GM21825 (cell line): Measurements from ENCODE around the gene TMPRSS4.
"Not testable (repeated sequence)": the region's sequence is repeated elsewhere in the genome, so short reads cannot be mapped to it uniquely, and the experiment has no call there.

Experiments used
- ATAC-seq: cut with Tn5 transposase; IDR thresholded peaks from one replicate; pipeline ENCODE4 v1.9.1; 2021; ENCODE audit warnings: mild to moderate bottlenecking, moderate library complexity; ENCODE audit not compliant: unreplicated experiment

TMPRSS4 gene

DNA sequence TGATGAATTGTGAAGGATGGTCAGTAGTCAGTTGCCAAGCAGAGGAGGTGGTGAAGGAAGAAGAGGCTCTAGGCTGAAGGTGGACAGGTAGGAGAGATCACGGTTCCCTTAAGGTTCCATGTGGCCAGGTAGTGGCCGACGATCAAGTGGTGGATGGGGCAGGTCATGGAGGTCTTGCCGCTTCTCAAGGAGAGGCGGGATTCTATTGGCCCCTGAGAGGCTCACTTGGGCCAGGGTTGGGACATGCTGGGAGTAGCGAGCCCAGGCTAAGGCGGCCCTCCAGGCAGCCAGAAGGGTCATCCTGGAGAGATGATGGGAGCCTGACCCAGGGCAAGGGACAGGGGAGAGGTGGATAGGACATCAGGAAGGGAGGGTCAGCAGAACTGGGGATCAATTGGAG lies 20.9 kb upstream of the TMPRSS4 start:
- ATAC-seq, result no peak

DNA sequence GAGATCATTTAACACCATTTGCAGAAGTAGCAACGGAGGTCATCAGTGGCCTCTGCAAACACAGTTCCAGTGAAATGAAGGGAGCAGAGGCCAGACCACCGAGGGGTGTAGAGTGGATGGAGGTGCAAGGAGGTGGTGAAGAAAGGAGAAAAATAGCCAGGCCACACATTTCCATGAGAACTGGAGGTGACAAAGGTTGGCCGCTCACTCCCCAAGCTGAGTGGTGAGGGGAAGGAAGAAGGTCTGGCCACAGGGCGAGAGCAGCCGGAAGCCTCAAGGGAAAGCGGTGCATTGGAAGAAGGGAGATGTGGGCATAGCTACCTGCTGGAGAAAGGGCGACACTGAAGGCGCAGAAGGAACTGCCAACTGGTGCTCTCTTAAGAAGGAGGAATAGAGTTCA lies 20.1 kb upstream of the TMPRSS4 start:
- ATAC-seq, result no peak

DNA sequence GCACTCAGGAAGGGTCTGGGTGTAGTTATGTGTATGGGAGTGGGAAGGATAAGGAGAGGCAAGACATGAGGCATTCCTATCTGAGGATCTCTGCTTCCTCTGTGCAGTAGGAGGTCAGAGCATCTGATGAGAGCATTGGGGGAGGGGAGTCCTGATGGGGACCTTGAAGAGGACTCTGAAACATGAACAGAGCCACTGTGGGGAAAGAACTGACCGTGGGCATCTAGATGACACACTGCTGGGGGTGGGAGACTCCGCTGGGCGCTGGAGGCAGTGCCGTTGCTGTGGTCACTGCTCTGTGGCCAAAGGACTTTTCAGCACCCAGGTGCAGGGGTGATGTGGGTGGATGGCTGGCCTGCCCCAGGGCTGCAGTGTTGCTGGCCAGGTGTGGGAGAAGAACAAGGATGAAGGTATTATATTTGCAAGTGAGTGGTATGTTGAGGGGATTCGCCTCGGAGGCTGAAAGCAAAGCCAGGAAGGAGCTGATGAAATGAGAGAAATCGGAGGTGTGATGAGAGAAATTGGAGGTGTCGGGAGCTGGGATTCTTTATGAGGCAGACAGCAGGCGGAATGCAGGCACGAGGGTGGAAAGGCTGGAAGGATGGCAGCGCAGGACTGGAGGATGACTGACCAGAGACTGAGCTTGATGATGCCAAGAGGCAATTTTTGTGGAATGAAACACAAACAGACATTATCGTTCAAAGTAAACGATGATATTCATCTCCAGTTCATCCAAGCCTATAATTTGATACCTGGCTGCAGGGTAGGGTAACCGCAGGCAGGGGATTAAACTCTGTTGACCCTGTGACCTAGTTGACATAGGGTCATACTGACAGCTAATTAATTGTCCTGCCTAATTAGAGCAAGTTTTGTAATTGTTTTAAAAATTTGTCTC lies 19.4 kb upstream of the TMPRSS4 start:
- no peak for ATAC-seq

DNA sequence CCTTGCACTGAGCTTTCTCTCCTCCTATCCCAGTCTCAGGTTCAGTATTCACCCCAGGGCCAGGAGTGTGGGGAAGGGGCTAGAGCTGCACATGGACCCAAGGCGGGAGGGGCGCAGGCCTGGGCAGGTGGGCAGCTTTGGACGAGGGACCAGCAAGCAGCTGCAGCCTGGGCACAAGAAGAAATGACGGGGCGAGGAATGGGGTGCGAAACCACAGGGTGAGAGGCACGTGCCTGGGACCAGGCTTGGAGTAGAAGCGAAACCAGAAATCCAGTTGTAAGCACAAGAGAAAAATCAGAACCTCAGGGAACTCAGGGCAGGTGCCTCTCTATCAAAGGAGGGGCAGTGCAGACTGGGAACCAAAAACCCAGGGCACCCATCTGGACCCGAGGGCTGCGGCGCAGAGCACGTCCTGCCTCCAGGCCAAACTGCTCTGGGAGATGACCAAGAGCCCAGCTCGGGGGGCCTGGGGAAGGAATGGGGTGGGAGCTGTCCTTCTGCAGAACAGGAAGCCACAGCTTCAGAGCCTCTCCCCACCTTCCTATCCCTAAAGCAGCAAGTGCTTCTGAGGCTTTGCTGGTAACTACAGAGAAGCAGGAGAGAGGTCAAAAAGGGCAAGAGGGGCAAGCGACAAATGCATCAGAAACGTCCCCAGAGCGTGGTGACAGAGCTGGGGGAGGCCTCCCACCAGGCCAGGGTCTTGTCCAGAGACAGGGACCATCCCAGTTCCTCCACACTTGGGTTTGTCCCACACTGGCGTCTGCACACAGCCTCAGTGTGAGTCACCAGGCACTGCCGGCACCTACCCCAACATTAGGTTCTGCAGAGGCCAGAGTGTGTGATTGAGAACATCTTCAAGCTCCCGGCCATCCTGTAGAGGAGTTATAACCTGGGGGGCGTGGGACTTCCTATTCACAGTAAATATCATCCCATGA lies 18.3 kb upstream of the TMPRSS4 start:
- no peak for ATAC-seq

DNA sequence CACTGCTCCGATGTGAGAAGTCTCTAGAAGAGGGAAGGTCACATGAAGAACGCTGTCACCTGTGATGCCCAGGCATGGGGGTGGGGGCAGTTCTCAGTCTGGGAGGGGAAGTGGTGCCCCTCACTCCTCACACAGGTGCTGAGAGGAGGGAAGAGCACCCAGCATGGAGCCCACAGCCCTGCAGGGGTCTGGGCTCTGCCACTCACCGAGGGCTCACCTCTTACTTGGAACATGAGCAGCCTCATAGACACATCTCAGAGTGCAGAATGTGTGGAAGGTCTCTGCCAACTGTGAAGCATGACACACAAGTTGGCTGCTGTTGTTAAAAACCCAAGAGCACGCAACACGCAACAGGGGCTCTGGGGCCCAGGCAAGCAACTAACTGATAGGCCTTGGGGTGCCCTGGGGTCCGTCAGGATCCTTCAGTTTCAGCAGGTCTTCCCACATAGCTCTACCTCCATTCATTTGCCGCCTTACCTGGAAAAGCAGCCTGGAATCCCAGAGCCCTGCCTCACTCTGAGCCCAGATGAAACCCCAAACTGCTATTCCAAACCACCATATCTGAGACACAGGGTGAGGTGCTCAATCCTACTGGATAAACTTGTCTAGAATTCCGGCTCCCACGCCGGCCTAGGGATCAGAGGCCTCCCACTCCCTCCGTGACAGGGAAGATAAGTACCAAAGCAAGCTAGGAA lies 17.5 kb upstream of the TMPRSS4 start:
- ATAC-seq, result no peak

DNA sequence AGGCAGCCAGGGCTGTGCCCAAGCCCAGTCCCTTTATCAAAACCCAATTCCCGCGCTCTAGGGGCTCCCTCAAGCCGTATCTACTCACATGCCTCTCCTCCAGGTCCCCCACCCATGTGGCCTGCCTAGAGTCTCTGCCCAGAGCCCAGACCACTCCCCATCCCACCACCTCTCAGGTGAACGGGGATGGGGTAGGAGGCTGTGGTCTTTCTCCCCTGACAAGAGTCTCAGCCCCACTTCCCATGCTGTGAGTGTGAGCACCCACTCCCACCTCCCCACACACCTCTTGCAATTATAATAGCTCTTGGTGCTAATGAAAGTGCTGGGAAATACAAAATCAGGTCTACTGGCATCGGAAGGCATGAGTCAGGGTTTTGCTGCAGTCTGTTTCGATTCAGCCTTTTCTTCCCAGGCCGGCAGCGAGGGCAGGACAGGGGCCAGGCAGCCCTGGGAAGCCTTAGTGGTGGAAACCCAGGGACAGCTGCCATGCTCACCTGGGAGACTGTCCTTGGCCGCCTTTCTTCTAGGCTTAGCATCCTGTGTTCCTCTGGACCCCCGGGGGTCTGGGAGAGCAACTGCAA lies 16.7 kb upstream of the TMPRSS4 start:
- no peak for ATAC-seq

DNA sequence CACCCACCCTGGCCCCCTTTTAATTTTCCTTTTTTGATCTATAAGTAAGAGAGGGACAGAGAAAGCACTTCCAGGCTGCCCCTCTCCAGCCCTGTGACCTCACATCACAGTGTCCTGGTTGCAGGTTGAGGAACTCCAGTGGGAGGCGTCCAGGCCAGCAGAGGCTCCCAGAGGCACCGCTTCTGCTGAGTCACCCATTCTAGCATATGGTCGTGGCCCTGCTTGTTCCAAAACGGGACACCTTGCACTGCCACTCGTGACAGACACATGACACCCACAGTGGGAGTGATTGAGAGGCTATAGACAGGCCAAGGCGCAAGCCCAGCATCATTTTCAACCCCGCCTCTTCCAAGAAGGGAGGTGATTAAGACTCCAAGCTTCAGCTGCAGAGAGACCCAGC lies 16.0 kb upstream of the TMPRSS4 start:
- ATAC-seq, result no peak

DNA sequence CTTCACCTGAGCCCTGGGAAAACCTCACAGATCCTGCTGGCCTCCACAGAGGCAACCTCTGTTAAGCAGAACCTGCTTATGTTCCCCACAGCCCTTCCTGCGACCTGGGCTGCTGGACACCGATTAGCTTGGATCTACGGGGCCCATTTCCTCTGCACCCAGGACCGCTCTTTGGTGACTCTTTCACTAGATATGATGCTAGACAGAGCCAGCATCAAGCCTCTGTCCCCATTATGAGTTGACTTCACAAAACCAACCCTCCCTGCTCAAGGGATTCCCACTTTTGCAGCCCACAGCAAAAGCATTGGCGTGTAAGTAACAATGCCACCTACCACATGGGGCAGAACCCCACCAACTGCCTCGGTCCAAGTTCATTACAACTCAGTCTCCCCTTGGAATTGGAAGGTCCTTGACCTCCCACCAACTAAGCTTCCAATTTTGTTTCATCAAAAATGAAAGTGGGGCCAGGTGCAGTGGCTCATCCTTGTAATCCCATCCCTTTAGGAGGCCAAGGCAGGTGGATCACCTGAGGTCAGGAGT lies 15.2 kb upstream of the TMPRSS4 start:
- no peak for ATAC-seq

DNA sequence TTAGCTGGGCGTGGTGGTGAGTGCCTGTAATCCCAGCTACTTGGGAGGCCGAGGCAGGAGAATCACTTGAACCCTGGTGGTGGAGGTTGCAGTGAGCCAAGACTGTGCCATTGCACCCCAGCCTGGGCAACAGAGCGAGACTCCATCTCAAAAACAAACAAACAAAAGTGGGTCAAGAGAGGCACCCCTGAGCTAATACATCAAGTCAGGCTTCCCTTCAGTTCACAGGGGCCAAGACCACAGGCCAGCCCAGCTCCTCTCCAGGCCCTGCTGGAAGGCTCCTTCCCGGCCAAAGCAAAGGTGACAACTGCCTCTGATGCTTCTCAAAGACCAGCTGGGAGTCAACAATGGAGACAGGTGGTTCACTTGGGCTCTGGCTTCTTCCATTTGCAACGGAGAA lies 14.7 kb upstream of the TMPRSS4 start:
- ATAC-seq, result not testable (repeated sequence)

DNA sequence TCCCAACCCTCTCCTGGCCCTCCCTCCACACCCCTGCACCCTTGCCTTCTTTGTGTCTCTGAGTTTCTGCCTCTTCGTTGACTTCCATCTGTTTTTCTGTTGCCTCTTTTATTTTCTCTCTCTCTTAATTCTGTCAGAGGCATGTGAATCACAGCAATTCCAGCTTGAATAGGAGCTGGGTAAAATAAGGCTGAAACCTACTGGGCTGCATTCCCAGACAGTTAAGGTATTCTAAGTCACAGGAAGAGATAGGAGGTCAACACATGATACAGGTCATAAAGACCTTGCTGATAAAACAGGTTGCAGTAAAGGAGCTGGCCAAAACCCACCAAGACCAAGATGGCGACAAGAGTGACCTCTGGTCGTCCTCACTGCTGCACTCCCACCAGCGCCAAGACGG lies 14.2 kb upstream of the TMPRSS4 start:
- not testable (repeated sequence) for ATAC-seq

DNA sequence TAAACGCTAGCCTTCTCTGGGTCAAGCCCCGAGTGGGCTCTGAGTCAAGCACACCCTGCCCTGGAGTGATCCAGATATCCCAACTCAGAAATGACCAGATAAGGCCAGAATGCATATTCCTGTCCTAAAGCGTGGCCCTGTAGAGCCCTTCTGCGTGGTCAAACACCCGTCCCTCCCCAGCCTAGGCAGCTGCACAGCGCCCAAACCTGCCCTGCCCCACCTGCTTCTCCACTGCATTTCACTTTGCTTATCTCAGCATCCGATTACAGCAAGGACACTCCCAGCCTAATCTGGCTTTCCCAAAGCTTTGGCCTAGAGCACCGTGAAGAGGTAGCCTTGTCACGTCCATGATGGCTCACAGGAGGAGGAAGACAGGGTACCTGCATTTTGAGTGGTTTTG lies 11.9 kb upstream of the TMPRSS4 start:
- no peak for ATAC-seq

DNA sequence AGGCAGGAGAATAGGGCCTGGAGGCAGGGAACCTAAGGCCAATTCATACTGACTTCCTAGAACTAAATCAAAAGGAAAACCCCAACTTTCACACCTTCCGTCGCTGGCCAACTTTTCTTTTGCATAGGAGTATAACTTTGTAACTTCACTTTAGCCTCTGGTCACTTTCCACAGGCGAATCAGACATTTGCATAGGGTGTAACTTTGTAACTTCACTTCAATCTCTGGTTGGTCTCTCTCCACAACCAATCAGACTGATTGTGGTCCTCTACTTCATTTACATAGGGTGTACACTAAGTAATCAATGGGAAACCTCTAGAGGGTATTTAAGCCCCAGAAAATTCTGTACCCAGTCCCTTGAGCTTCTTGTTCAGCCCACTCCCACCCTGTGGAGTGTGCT lies 11.5 kb upstream of the TMPRSS4 start:
- ATAC-seq, result no peak

DNA sequence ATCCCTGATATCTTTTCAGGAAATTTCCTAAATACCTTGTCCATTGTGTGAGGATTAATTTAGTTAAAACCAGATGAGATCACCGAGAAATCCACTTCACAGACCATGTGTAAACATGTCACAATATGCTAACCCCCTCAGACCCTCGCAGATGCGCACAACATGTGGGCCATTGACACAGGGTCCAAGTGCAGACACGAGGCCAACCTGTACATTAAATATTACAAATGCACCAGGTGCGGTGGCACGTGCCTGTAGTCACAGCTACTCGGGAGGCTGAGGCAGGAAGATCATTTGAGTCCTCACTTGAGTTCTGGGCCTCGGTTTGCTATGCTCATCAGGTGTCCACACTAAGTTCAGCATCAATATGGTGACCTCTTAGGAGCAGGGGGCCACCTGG lies 9.9 kb upstream of the TMPRSS4 start:
- ATAC-seq, result no peak

DNA sequence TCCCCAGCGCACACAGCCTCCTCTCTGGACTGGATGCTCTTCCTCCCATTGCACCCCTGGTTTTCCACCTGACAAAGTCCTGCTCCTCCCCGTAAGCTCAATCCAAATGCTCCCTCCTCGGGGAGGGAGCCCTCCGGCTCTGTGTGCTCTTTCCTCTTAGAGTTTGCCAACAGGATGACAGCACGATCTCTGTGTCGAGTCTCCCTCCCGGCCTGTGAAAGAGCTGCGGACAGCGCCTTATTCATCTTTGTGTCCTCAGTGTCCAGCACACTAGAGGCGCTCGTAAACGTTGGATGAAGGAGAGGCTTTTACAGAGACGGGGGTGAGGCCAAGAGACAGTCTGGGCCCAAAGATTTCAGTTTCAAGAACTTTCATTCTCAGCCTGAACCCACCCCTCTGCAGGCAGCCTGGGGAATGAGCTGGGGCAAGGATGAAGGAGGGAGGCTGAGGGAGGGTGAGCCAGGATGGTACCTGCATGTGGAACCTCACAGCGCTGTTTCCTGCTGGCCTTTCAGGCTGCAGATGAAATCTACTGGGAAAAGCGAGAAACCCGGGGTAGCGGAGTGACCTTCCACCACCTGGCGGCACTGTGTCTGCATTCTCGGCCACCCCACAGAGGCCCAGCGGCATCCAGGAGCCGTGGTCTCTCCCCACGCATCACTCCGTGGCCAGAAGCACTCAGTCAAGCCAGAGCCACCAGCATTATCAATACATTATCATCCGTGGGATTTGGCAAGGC lies 8.5 kb upstream of the TMPRSS4 start:
- no peak for ATAC-seq

DNA sequence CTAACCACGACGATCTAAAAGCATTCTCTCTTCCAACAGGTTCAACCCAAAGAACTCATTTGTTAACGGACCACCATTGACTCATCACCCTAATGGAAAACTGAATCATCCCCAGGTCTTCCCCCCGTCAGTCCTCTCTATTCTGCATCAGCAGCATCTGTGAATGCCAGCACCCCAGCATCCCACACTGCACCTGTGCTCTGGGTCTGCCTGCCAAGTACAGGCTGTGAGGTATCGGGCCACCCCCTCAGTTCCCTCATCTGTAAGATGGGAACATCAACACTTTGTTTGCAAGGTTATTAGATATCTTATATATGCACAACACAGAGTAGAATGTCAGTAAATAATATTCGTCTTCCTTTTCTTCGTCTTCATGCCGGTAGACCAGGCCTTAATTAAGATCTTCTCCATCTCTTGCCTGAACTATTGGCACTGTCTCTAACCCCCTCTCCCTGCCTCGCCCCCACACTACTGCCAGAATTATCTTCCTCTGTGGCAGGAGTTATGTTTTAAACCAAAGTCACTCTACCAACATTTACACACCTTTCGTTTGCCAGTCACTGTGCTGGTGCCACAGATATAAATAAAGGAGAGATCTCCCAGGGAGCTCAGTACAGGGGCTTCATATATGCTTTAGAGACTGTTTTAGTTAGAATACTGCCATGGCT lies 7.8 kb upstream of the TMPRSS4 start:
- ATAC-seq, result no peak

DNA sequence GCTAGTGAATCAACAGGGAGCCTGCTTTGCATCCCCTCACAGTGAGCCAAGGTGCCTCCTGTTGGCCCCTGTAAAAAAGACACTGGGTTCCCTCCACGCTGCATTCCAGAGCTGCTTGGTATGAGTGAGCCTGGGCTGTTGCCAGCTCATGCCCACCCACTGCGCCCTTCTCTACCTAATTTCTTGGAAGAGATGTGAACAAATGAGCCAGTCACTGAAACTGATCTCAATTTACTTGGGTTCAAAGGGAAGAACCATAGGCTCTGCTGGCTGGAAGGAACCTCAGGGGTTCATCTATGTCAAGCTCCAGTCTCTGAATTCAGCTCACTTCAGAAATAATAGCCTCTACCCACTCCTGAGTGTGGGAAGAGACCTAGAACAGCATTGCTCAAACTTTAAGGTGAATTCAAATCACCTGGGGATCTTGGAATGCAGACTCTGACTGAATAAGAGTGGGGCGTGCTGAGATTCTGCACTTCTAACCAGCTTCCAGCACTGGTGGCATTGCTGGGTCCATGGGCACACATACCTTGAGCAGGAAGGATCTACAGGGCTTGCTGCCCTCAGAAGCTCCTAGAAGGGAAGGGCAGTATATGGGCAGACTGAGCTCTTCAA lies 5.4 kb upstream of the TMPRSS4 start:
- no peak for ATAC-seq

DNA sequence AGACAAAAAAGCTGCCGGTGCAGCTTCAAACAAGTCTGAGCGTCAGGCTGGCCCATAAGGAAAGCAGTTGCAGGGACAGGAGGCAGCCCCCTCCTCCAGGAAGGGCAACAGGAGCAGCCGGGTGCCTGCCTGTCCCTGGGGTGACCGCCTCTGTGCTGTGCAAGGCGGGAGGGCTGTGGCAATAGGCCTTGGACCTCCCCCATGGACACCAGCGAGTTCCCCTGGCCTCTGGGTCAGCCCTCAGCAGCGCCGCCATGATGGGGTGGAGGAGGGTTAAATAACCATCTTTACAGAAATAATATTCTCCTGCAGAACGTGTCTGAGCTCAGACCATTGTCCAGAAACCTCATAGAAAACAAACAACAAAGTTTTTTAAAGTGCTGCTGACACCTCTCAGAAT lies 3.3 kb upstream of the TMPRSS4 start:
- ATAC-seq, result no peak

DNA sequence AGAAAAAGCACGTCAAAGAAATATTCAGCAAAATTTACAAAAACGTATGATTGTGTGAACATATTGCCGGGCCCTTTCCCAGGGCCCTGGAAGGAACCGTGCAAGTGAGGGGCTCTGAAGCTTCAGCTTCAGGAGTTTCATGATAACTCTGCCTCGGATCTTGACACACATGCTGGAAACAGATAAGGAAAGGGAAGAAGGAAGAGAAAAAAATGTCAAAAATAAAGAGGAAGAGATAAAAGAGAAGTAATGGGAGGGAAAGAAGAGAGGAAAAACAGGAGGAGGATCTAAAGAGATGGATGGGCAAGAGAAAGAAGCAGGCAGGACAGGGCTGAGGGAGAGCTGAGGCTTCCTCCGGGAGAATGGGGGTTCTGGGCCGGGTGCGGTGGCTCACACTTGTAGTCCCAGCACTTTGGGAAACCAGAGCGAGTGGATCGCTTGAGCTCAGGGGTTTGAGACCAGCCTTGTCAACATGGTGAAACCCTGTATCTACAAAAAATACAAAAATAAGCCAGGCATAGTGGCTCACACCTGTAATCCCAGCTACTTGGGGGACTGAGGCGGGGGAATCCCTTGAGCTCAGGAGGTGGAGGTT lies 2.7 kb upstream of the TMPRSS4 start:
- no peak for ATAC-seq

DNA sequence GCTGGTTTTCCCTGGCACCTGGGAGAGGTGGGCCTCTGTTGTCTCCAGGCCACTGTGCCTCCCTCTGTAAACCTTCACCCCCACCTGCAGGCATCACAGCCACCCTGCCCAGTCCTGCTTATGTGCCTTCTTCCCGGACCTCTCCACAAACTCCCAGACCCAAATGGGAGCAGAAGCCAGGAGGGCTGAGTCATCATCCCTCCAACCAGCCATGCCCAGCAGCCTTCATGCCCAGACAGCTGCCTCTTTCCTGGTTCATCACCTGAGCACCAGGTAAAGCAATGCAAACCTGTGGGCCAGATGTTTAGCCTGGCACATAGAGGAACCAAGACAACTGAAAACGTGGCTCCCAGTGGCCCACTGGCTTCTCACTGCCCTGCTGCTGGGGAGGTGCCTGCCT lies 2.1 kb upstream of the TMPRSS4 start:
- ATAC-seq, result no peak
